ENCODE data around the gene ARHGAP1. TPM values are rescaled to one million over a fixed set of nuclear protein-coding genes. Genes with fewer than 3 reads are reported as not detected.

The ARHGAP1 gene
- total and polyA plus RNA-seq, 2 of the 13 experiments (the other 11 are each of a cell fraction or from before 2014, with no cell fraction given): 18.6 to 30.3 TPM

DNA sequence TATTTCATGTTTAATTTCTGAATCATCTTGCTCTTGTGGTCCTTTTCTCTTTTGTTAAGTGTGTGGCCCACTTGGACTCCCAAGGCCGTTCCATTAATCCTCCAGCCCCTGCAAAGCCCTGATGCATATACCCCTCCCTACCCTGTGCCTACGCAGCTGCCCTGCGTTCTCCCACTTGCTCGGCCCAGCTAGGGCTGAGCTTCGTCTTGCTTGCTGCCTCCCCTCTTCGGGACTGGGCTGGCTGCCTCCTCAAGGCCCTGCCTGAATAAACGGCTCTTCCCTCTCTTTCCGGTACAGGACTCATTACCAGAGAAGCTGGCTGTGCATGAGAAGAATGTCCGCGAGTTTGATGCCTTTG is 28.5 kb downstream of the ARHGAP1 start:
- CTCF ChIA-PET (ENCODE audit: low intra/inter-chr PET ratio, low total read pairs): no interaction called here
- in situ Hi-C loops (cut with HindIII; ENCODE audit: extremely low pct_ligation_motif_present, low pct_unique_long_range_greater_than_20kb) (no loop called here), intact Hi-C loops (cut with micrococcal nuclease; ENCODE audit: unreplicated experiment) (loop anchor here (5.0 kb wide), 1 partner anchor 45 kb away; the partner anchor contains the start of gene F2)
- no peak for FAIRE-seq
- H3K27ac ChIP-seq (ENCODE audit: extremely low read length, insufficient read depth, low read length): no peak overlapping the region
- WGBS (ENCODE audit: low lambda C conversion rate): 95% methylated on average over 10 of the region's 10 CpGs
- POLR2A ChIA-PET: interaction anchor here (1.5 to 2.6 kb wide), 2 partner anchors 48 to 154 kb away, joined by 3 to 8 read pairs; partner anchors contain the start of gene F2
- H2AFZ ChIP-seq (ENCODE audit: low read length): no peak overlapping the region
- H3K4me1 ChIP-seq (ENCODE audit: insufficient read depth, low read length): peaks cover 27% of the 10 kb centered on the region
- H3K4me3 ChIP-seq (replicated peaks in 1 of 3; ENCODE audit: insufficient read depth in 1 of 3, low read depth in 2 of 3, low read length in 3 of 3): no peak overlapping the region
- H3K9ac ChIP-seq (ENCODE audit: insufficient read depth, low read depth, low read length): no peak overlapping the region
- DNase-seq (ENCODE audit: low spot score): no peak
- BruUV-seq (replicated peaks): no TSS peak
- no peaks in the 10 kb centered on the region for H3K79me2 ChIP-seq (ENCODE audit: insufficient read depth, low read length)
- peaks cover 36 to 60% of the 10 kb centered on the region in 2 experiments; a peak in 4 of 5 replicates for H3K36me3 ChIP-seq (replicated peaks in 1 of 2; ENCODE audit: control insufficient read depth in 1 of 2, insufficient read depth in 2 of 2, low read length in 2 of 2)
- no peak for ATAC-seq
- no peaks in the 10 kb centered on the region for H3K9me3 ChIP-seq (ENCODE audit: low read length)
- no peak overlapping the region for H3K4me2 ChIP-seq (ENCODE audit: low read depth, low read length)
- H3K27me3 ChIP-seq (ENCODE audit: control insufficient read depth in 1 of 2, insufficient read depth in 2 of 2, low read length in 2 of 2): no peaks in the 10 kb centered on the region
- no peaks in the 10 kb centered on the region for H4K20me1 ChIP-seq (ENCODE audit: insufficient read depth, low read length)
- TF ChIP-seq, protein P1, sequence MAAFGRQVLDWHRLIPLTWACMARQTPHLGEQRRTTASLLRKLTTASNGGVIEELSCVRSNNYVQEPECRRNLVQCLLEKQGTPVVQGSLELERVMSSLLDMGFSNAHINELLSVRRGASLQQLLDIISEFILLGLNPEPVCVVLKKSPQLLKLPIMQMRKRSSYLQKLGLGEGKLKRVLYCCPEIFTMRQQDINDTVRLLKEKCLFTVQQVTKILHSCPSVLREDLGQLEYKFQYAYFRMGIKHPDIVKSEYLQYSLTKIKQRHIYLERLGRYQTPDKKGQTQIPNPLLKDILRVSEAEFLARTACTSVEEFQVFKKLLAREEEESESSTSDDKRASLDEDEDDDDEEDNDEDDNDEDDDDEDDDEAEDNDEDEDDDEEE (CRISPR knock-in tag; IDR thresholded peaks at IDR 0.05): no peak
- TF ChIP-seq CAMTA2 (CRISPR knock-in tag; IDR thresholded peaks at IDR 0.05; ENCODE audit: borderline replicate concordance) (no peak), HNRNPK (IDR thresholded peaks at IDR 0.05; ENCODE audit: low read depth, low read length, poor library complexity, severe bottlenecking) (no peak), HNF4G (IDR thresholded peaks at IDR 0.05; ENCODE audit: borderline replicate concordance, low read depth, low read length) (no peak), HNF4G (CRISPR knock-in tag; IDR thresholded peaks at IDR 0.05; ENCODE audit: borderline replicate concordance, low read depth) (no peak), ZBTB7B (CRISPR knock-in tag; IDR thresholded peaks at IDR 0.05) (no peak), RBAK (CRISPR knock-in tag; IDR thresholded peaks at IDR 0.05) (no peak), PITX1 (CRISPR knock-in tag; IDR thresholded peaks at IDR 0.05) (no peak), ZFAT (CRISPR knock-in tag; conservative IDR thresholded peaks at IDR 0.05) (no peak), ZNF672 (CRISPR knock-in tag; IDR thresholded peaks at IDR 0.05) (no peak), CBX5 (CRISPR knock-in tag; IDR thresholded peaks at IDR 0.05; ENCODE audit: borderline replicate concordance) (no peak), TSC22D2 (CRISPR knock-in tag; IDR thresholded peaks at IDR 0.05; ENCODE audit: borderline replicate concordance) (no peak), ZMYM3 (CRISPR knock-in tag; IDR thresholded peaks at IDR 0.05) (no peak)
- TF ChIP-seq, protein P2, sequence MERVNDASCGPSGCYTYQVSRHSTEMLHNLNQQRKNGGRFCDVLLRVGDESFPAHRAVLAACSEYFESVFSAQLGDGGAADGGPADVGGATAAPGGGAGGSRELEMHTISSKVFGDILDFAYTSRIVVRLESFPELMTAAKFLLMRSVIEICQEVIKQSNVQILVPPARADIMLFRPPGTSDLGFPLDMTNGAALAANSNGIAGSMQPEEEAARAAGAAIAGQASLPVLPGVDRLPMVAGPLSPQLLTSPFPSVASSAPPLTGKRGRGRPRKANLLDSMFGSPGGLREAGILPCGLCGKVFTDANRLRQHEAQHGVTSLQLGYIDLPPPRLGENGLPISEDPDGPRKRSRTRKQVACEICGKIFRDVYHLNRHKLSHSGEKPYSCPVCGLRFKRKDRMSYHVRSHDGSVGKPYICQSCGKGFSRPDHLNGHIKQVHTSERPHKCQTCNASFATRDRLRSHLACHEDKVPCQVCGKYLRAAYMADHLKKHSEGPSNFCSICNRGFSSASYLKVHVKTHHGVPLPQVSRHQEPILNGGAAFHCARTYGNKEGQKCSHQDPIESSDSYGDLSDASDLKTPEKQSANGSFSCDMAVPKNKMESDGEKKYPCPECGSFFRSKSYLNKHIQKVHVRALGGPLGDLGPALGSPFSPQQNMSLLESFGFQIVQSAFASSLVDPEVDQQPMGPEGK (CRISPR knock-in tag; IDR thresholded peaks at IDR 0.05): no peak
- TF ChIP-seq, protein P3, sequence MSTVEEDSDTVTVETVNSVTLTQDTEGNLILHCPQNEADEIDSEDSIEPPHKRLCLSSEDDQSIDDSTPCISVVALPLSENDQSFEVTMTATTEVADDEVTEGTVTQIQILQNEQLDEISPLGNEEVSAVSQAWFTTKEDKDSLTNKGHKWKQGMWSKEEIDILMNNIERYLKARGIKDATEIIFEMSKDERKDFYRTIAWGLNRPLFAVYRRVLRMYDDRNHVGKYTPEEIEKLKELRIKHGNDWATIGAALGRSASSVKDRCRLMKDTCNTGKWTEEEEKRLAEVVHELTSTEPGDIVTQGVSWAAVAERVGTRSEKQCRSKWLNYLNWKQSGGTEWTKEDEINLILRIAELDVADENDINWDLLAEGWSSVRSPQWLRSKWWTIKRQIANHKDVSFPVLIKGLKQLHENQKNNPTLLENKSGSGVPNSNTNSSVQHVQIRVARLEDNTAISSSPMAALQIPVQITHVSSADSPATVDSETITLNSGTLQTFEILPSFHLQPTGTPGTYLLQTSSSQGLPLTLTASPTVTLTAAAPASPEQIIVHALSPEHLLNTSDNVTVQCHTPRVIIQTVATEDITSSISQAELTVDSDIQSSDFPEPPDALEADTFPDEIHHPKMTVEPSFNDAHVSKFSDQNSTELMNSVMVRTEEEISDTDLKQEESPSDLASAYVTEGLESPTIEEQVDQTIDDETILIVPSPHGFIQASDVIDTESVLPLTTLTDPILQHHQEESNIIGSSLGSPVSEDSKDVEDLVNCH (CRISPR knock-in tag; IDR thresholded peaks at IDR 0.05): no peak

Measured in HepG2 (cell line).